Measurements from ENCODE around the gene GPC6. TPM values are rescaled to one million over a fixed set of nuclear protein-coding genes. Genes with fewer than 3 reads are reported as not detected.
"Not testable (repeated sequence)": the region's sequence is repeated elsewhere in the genome, so short reads cannot be mapped to it uniquely, and the experiment has no call there.

Gene GPC6
- total RNA-seq, 1 donor from 2014 or later: 5.5 TPM

DNA sequence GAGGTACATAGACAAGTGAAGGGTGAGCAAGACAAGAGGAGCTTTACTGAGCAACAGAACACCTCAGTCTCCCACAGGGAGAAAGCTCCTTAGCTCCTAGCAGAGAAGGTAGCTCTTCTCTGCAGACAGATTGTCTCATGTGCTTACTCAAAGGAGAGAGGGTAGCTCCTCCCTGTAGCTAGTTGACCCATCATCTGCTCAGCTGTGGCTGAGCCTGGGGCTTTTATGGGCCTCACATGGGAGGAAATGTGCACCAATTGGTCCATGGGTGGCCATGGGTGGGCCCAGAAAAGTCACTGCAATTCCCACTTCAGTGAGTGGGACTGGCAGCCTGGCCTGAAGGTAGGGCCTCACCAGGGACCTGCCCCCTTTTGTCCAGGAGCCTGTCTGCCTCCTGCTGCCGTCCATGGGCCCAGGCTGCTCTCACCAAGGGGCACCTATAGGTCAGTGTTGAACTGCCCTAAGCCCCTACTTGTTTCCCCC is 246.2 kb downstream of the GPC6 start:
- no peak for DNase-seq (ENCODE audit: low read depth)
- H3K27me3 ChIP-seq (ENCODE audit: control insufficient read depth, insufficient read depth, low read length): no peaks in the 10 kb centered on the region
- H3K36me3 ChIP-seq (ENCODE audit: control insufficient read depth, insufficient read depth, low read length): no peaks in the 10 kb centered on the region
- TF ChIP-seq, protein P1, sequence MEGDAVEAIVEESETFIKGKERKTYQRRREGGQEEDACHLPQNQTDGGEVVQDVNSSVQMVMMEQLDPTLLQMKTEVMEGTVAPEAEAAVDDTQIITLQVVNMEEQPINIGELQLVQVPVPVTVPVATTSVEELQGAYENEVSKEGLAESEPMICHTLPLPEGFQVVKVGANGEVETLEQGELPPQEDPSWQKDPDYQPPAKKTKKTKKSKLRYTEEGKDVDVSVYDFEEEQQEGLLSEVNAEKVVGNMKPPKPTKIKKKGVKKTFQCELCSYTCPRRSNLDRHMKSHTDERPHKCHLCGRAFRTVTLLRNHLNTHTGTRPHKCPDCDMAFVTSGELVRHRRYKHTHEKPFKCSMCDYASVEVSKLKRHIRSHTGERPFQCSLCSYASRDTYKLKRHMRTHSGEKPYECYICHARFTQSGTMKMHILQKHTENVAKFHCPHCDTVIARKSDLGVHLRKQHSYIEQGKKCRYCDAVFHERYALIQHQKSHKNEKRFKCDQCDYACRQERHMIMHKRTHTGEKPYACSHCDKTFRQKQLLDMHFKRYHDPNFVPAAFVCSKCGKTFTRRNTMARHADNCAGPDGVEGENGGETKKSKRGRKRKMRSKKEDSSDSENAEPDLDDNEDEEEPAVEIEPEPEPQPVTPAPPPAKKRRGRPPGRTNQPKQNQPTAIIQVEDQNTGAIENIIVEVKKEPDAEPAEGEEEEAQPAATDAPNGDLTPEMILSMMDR (IDR thresholded peaks at IDR 0.05; ENCODE audit: insufficient read depth, low read length, severe bottlenecking): no peak
- no peak for FAIRE-seq
- H3K4me3 ChIP-seq (ENCODE audit: low read depth, low read length): no peak overlapping the region

DNA sequence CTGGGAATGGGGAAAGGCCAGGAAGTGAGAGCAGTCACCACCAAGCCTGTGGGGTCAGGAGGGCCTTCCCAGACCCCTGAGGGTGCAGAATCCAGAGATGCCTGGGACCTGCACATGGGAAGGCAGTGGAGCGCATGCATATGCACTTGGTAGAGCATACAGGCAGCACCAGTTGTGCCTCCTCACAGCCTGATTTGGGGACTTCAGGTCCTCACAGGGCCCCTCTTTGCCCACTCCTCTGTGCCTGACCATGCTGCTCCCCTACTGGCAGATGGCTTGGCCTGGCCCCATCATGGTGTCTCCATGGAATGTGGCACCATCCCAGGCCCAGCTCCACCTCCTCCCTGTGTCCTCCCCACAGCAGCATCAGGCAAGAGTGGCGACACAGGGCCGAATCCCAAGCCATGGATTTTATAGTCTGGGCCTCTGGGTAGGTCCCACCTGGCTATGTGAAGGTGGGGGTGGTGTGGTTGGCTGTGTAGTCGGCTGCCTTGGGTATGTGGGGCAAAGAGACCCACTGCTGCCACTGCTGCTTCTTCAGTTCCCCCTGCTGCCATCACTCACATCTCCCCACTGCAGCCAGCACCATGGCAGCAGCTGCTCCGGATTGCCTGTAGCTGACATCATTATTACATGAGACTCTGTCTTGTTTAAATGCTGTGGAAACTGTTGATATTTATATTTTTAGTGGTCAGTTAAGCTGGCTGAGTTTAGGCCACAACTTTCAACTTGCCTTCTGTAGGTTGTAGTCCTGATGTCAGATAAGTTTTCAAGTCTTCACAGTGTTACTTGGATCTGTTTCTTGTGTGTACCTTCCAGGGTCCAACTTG is 247.0 kb downstream of the GPC6 start:
- Histone ChIP-seq H3K4me3 (ENCODE audit: low read depth, low read length) (no peak overlapping the region), H3K27me3 (ENCODE audit: control insufficient read depth, insufficient read depth, low read length) (no peaks in the 10 kb centered on the region), H3K36me3 (ENCODE audit: control insufficient read depth, insufficient read depth, low read length) (no peaks in the 10 kb centered on the region)
- FAIRE-seq: no peak
- DNase-seq (ENCODE audit: low read depth): no peak
- TF ChIP-seq, protein P1 (IDR thresholded peaks at IDR 0.05; ENCODE audit: insufficient read depth, low read length, severe bottlenecking): no peak

DNA sequence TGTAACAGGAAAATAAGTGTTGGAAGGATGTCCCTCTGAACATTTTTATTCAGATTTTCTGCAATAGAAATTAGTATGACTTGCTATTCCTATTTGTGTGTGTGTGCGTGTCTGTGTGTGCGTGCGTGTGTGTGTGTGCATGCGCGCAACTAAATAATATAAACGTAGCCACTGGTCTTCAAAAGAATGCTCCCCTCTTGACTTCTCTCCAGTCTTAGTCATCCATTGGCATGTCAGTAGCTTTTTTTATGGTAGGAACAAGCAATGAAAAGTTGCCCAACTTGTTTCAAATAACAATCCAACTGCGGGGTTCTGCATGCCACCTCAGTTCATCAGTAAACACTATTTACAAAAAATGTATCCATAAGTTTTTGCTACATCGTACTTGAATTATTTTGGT is 249.6 kb downstream of the GPC6 start:
- FAIRE-seq: no peak

DNA sequence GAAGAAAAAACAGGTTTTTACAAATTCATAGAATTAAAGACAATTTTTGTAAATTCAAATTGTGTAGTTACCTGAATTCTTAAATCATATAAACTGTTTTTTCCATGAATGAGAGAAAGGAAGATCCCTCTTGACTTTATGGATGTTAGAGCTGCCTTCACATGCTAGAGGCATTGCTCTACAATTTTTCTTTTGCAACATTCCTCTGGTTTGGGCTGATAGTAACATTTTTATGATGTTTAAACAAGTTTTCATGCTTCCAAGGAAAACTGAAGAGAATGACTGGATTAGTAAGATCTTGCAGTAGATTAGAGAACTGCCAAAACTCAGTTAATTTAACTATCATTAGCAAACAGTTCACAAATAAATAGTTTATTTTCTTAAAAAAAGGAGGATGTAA is 250.6 kb downstream of the GPC6 start:
- FAIRE-seq (no peak), DNase-seq (ENCODE audit: low read depth) (no peak)
- no peaks in the 10 kb centered on the region for H3K36me3 ChIP-seq (ENCODE audit: control insufficient read depth, insufficient read depth, low read length)
- H3K27me3 ChIP-seq (ENCODE audit: control insufficient read depth, insufficient read depth, low read length): no peaks in the 10 kb centered on the region
- TF ChIP-seq, protein P1 (IDR thresholded peaks at IDR 0.05; ENCODE audit: insufficient read depth, low read length, severe bottlenecking): no peak
- no peak overlapping the region for H3K4me3 ChIP-seq (ENCODE audit: low read depth, low read length)

More for the DNA sequence above, 249.6 kb downstream of the GPC6 start:
- TF ChIP-seq, protein P1 (IDR thresholded peaks at IDR 0.05; ENCODE audit: insufficient read depth, low read length, severe bottlenecking): no peak
- H3K27me3 ChIP-seq (ENCODE audit: control insufficient read depth, insufficient read depth, low read length): no peaks in the 10 kb centered on the region
- H3K4me3 ChIP-seq (ENCODE audit: low read depth, low read length): no peak overlapping the region
- DNase-seq (ENCODE audit: low read depth): peak; percentile 62
- no peaks in the 10 kb centered on the region for H3K36me3 ChIP-seq (ENCODE audit: control insufficient read depth, insufficient read depth, low read length)

DNA sequence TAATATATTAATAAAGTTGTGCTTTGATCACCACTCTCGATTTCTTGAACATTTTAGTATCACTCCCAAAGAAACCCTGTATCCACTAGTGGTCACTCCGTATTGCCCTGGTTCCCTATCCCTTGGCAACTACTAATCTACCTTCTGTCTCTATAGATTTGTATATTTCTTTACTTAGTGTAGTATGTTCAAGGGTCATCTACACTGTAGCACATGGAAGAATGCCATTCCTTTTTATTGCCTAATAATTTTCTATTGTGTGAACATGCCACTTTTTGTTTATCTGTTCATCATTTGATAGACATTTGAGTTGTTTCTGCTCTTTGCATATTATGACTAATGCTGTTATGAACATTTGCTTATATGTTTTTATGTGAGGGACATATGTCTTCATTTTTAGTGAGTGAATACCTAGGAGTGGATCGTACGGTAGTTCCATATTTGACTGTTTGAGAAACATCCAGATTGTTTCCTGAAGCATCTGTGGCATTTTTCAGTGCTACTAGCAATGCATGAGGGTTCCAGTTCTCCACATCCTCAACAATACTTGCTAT is 254.0 kb downstream of the GPC6 start:
- Histone ChIP-seq H3K36me3 (ENCODE audit: control insufficient read depth, insufficient read depth, low read length) (no peaks in the 10 kb centered on the region), H3K27me3 (ENCODE audit: control insufficient read depth, insufficient read depth, low read length) (no peaks in the 10 kb centered on the region), H3K4me3 (ENCODE audit: low read depth, low read length) (no peak overlapping the region)
- DNase-seq (ENCODE audit: low read depth): peak; percentile 2
- TF ChIP-seq, protein P1 (IDR thresholded peaks at IDR 0.05; ENCODE audit: insufficient read depth, low read length, severe bottlenecking): no peak
- FAIRE-seq: no peak

DNA sequence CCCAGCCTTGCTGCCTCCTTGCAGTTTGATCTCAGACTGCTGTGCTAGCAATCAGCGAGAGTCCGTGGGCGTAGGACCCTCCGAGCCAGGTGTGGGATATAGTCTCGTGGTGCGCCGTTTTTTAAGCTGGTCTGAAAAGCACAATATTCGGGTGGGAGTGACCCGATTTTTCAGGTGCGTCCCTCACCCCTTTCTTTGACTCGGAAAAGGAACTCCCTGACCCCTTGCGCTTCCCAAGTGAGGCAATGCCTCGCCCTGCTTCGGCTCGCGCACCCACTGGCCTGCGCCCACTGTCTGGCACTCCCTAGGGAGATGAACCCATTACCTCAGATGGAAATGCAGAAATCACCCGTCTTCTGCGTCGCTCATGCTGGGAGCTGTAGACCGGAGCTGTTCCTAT is 269.5 kb downstream of the GPC6 start:
- DNase-seq (ENCODE audit: low read depth); H3K27me3 ChIP-seq (ENCODE audit: control insufficient read depth, insufficient read depth, low read length); FAIRE-seq; H3K36me3 ChIP-seq (ENCODE audit: control insufficient read depth, insufficient read depth, low read length); H3K4me3 ChIP-seq (ENCODE audit: low read depth, low read length): not testable (repeated sequence)
